Measurements from ENCODE around the gene ZNF808.
A peak's percentile ranks its signal among the peaks of the same experiment; 100 is the strongest.
"Not testable (repeated sequence)": the region's sequence is repeated elsewhere in the genome, so short reads cannot be mapped to it uniquely, and the experiment has no call there.

The ZNF808 gene

DNA sequence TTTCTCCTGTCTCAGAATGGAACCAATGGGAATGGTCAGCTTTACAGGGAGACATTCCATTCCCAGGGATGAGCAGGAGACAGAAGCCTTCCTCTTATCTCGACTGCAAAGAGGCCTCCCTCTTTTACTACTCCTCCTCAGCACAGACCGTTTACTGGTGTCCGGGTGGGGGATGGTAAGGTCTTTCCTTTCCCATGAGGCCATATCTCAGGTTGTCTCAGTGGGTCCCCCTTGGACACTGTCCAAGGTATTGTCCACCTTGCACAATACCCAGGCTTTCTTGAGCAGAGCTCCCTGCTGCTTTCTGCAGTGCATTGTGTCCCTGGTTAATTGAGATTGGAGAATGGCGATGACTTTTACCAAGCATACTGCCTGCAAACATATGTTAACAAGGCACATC lies 7.5 kb upstream of the ZNF808 start:
- H3K4me3 ChIP-seq (ENCODE audit: low read depth in 1 of 2, low read length in 1 of 2), result no peak overlapping the region
- H3K9me3 ChIP-seq, result peaks cover 12% of the 10 kb centered on the region
- no peaks in the 10 kb centered on the region for H3K27me3 ChIP-seq
- H3K4me1 ChIP-seq (ENCODE audit: control insufficient read depth in 1 of 2, insufficient read depth in 1 of 2, low read depth in 1 of 2, low read length in 1 of 2), result no peaks in the 10 kb centered on the region
- H3K27ac ChIP-seq, result no peak overlapping the region
- no peak for TF ChIP-seq CTCF (IDR thresholded peaks at IDR 0.05)
- no peaks in the 10 kb centered on the region for H3K36me3 ChIP-seq

- Histone ChIP-seq H3K9me3 (peaks cover 12% of the 10 kb centered on the region), H3K4me1 (ENCODE audit: control insufficient read depth in 1 of 2, insufficient read depth in 1 of 2, low read depth in 1 of 2, low read length in 1 of 2) (peaks cover 7 to 10% of the 10 kb centered on the region in 2 experiments), H3K4me3 (ENCODE audit: low read depth in 1 of 2, low read length in 1 of 2) (no peak overlapping the region), H3K36me3 (no peaks in the 10 kb centered on the region), H3K27ac (no peak overlapping the region), H3K27me3 (no peaks in the 10 kb centered on the region)
- no peak for TF ChIP-seq CTCF (IDR thresholded peaks at IDR 0.05)
Observed at GRCh38 chr19:52522551-52522950, 4.9 kb upstream of the ZNF808 start.

DNA sequence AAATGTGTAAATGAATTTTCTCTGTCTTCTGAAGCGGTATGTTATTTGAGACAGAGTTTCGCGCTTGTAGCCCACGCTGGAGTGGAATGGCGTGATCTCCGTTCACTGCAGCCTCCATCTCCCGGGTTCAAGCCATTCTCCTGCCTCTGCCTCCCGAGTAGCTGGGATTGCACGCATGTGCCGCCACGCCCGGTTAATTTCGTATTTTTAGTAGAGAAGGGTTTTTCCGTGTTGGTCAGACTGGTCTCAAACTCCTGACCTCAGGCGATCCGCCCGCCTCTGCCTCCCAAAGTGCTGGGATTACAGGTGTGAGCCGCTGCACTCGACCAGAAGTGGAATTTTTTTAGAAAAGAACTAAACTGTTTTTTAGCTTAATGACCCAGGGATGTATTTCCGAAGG lies 3.4 kb upstream of the ZNF808 start:
- no peaks in the 10 kb centered on the region for H3K27me3 ChIP-seq
- H3K4me3 ChIP-seq (ENCODE audit: low read depth in 1 of 2, low read length in 1 of 2), result no peak overlapping the region
- TF ChIP-seq CTCF (IDR thresholded peaks at IDR 0.05), result no peak
- peaks cover 19% of the 10 kb centered on the region in 2 experiments for H3K4me1 ChIP-seq (ENCODE audit: control insufficient read depth in 1 of 2, insufficient read depth in 1 of 2, low read depth in 1 of 2, low read length in 1 of 2)
- no peaks in the 10 kb centered on the region for H3K36me3 ChIP-seq
- H3K27ac ChIP-seq, result no peak overlapping the region
- H3K9me3 ChIP-seq, result peaks cover 12% of the 10 kb centered on the region

DNA sequence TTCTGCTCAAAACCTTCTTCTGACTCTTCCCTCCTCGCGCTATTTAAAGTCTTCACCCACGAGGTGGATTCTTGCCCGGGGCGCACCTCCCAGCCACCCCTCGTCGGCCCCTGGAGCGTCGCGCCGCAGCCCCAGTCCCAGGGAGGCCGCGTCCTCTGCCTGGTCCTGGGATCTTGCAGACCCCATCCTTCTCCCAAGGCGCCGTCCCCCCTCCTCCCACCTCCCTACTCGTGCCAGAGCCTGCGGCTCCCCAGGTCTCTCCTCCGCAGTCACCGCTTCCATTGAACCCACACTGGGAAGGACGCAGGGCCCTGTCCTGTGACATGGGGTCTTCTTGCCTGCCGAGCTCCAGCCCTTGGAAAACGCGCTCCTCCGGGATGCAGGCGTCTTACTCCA lies 486 bp downstream of the ZNF808 start:
- H3K36me3 ChIP-seq, result no peaks in the 10 kb centered on the region
- peaks cover 7% of the 10 kb centered on the region for H3K9me3 ChIP-seq
- no peaks in the 10 kb centered on the region for H3K27me3 ChIP-seq
- peaks cover 19% of the 10 kb centered on the region in 2 experiments for H3K4me1 ChIP-seq (ENCODE audit: control insufficient read depth in 1 of 2, insufficient read depth in 1 of 2, low read depth in 1 of 2, low read length in 1 of 2)
- peak overlapping the region; percentile 91 for H3K27ac ChIP-seq
- TF ChIP-seq CTCF (IDR thresholded peaks at IDR 0.05), result no peak
- H3K4me3 ChIP-seq (ENCODE audit: low read depth in 1 of 2, low read length in 1 of 2), result peak overlapping the region; percentile 86 to 91

DNA sequence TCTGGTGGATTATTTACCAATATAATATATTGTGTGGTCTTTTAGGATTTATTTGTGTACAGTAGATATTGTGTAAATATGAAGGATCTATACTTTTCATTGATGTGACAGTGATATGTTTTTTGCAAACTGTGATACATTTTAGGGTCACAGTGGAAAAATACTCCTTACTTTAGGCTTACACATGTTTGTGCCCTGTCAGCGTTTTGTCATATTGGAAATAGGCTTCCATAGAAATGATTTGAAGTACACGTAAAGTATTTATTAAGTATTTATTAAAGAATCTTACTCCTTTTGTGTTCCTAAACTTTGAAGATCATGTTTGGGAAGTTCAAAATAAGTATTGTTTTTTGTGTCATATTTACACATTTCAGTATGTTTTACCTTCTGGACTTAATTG lies 5.0 kb downstream of the ZNF808 start:
- Histone ChIP-seq H3K4me1 (ENCODE audit: control insufficient read depth in 1 of 2, insufficient read depth in 1 of 2, low read depth in 1 of 2, low read length in 1 of 2) (peaks cover 37 to 46% of the 10 kb centered on the region in 2 experiments), H3K27ac (no peak overlapping the region), H3K9me3 (no peaks in the 10 kb centered on the region), H3K4me3 (ENCODE audit: low read depth in 1 of 2, low read length in 1 of 2) (no peak overlapping the region), H3K36me3 (no peaks in the 10 kb centered on the region), H3K27me3 (no peaks in the 10 kb centered on the region)
- no peak for TF ChIP-seq CTCF (IDR thresholded peaks at IDR 0.05)

- peaks cover 28 to 36% of the 10 kb centered on the region in 2 experiments for H3K4me1 ChIP-seq (ENCODE audit: control insufficient read depth in 1 of 2, insufficient read depth in 1 of 2, low read depth in 1 of 2, low read length in 1 of 2)
- H3K9me3 ChIP-seq, result no peaks in the 10 kb centered on the region
- no peak for TF ChIP-seq CTCF (IDR thresholded peaks at IDR 0.05)
Observed at GRCh38 chr19:52533901-52534300, 6.4 kb downstream of the ZNF808 start.

GRCh38 chr19:52535385-52535770 lies 7.9 kb downstream of the ZNF808 start:
- Histone ChIP-seq H3K4me1 (ENCODE audit: control insufficient read depth in 1 of 2, insufficient read depth in 1 of 2, low read depth in 1 of 2, low read length in 1 of 2) (peaks cover 28 to 36% of the 10 kb centered on the region in 2 experiments), H3K4me3 (ENCODE audit: low read depth in 1 of 2, low read length in 1 of 2) (peak overlapping the region; percentile 72 to 76), H3K27ac (peak overlapping the region; percentile 69)
- not testable (repeated sequence) for H3K36me3 ChIP-seq, H3K9me3 ChIP-seq, H3K27me3 ChIP-seq

More at GRCh38 chr19:52533901-52534300, 6.4 kb downstream of the ZNF808 start:
- H3K27ac ChIP-seq, result peak overlapping the region; percentile 58
- H3K4me3 ChIP-seq (ENCODE audit: low read depth in 1 of 2, low read length in 1 of 2), result no peak overlapping the region
- no peaks in the 10 kb centered on the region for H3K36me3 ChIP-seq
- no peaks in the 10 kb centered on the region for H3K27me3 ChIP-seq

All from neutrophil (primary cell).